ENCODE data around the gene SGPP1. TPM values are rescaled to one million over a fixed set of nuclear protein-coding genes. Genes with fewer than 3 reads are reported as not detected.
A peak's percentile ranks its signal among the peaks of the same experiment; 100 is the strongest.
"Not testable (repeated sequence)": the region's sequence is repeated elsewhere in the genome, so short reads cannot be mapped to it uniquely, and the experiment has no call there.

Gene SGPP1
- total and polyA plus RNA-seq, 2 donors from 2014 or later = 20.9 to 24.0 TPM

GRCh38 chr14:63752449-63753169 is 24.7 kb upstream of the SGPP1 start:
- TF ChIP-seq CTCF (IDR thresholded peaks at IDR 0.05; ENCODE audit: borderline replicate concordance, extremely low read depth, insufficient read depth) = no peak
- Histone ChIP-seq H3K36me3 (ENCODE audit: control insufficient read depth in 2 of 3, insufficient read depth in 3 of 3, low read length in 3 of 3) (no peaks in the 10 kb centered on the region), H3K4me3 (ENCODE audit: low read length in 3 of 3) (no peak overlapping the region), H3K27ac (ENCODE audit: low read depth in 2 of 2, low read length in 2 of 2) (no peak overlapping the region), H3K9ac (ENCODE audit: low read length in 3 of 3) (no peak overlapping the region), H3K4me1 (ENCODE audit: control insufficient read depth in 2 of 3, insufficient read depth in 2 of 3, low read depth in 1 of 3, low read length in 3 of 3) (no peaks in the 10 kb centered on the region), H3K27me3 (ENCODE audit: control insufficient read depth, insufficient read depth, low read length) (no peaks in the 10 kb centered on the region), H3K9me3 (ENCODE audit: control insufficient read depth in 2 of 3, insufficient read depth in 1 of 3, low read length in 3 of 3) (no peaks in the 10 kb centered on the region)
- no peak for FAIRE-seq
- intact Hi-C loops (cut with DNase I) = no loop called here
- no peak for DNase-seq

- FAIRE-seq; H3K9me3 ChIP-seq (ENCODE audit: control insufficient read depth in 2 of 3, insufficient read depth in 1 of 3, low read length in 3 of 3); H3K27ac ChIP-seq (ENCODE audit: low read depth in 2 of 2, low read length in 2 of 2); H3K9ac ChIP-seq (ENCODE audit: low read length in 3 of 3); H3K27me3 ChIP-seq (ENCODE audit: control insufficient read depth, insufficient read depth, low read length); DNase-seq; H3K36me3 ChIP-seq (ENCODE audit: control insufficient read depth in 2 of 3, insufficient read depth in 3 of 3, low read length in 3 of 3); H3K4me3 ChIP-seq (ENCODE audit: low read length in 3 of 3); H3K4me1 ChIP-seq (ENCODE audit: control insufficient read depth in 2 of 3, insufficient read depth in 2 of 3, low read depth in 1 of 3, low read length in 3 of 3); intact Hi-C loops (cut with DNase I): not testable (repeated sequence)
Observed at GRCh38 chr14:63751076-63751475, 23.2 kb upstream of the SGPP1 start.

- no peak for TF ChIP-seq CTCF (IDR thresholded peaks at IDR 0.05; ENCODE audit: borderline replicate concordance, extremely low read depth, insufficient read depth)
- Histone ChIP-seq H3K27me3 (ENCODE audit: control insufficient read depth, insufficient read depth, low read length) (no peaks in the 10 kb centered on the region), H3K4me3 (ENCODE audit: low read length in 3 of 3) (no peak overlapping the region), H3K9me3 (ENCODE audit: control insufficient read depth in 2 of 3, insufficient read depth in 1 of 3, low read length in 3 of 3) (no peaks in the 10 kb centered on the region), H3K4me1 (ENCODE audit: control insufficient read depth in 2 of 3, insufficient read depth in 2 of 3, low read depth in 1 of 3, low read length in 3 of 3) (peaks cover 0 to 10% (median 2%) of the 10 kb centered on the region in 3 donors), H3K9ac (ENCODE audit: low read length in 3 of 3) (no peak overlapping the region), H3K27ac (ENCODE audit: low read depth in 2 of 2, low read length in 2 of 2) (no peak overlapping the region), H3K36me3 (ENCODE audit: control insufficient read depth in 2 of 3, insufficient read depth in 3 of 3, low read length in 3 of 3) (no peaks in the 10 kb centered on the region)
- DNase-seq (no peak), FAIRE-seq (no peak)
- intact Hi-C loops (cut with DNase I) = no loop called here
Observed at GRCh38 chr14:63747846-63748245, 20.0 kb upstream of the SGPP1 start.

- peak overlapping the region; percentile 33 to 62 for H3K27ac ChIP-seq (ENCODE audit: low read depth in 2 of 2, low read length in 2 of 2)
- no peaks in the 10 kb centered on the region for H3K9me3 ChIP-seq (ENCODE audit: control insufficient read depth in 2 of 3, insufficient read depth in 1 of 3, low read length in 3 of 3)
- H3K4me1 ChIP-seq (ENCODE audit: control insufficient read depth in 2 of 3, insufficient read depth in 2 of 3, low read depth in 1 of 3, low read length in 3 of 3) = peaks cover 0 to 10% (median 2%) of the 10 kb centered on the region in 3 donors
- no peaks in the 10 kb centered on the region for H3K27me3 ChIP-seq (ENCODE audit: control insufficient read depth, insufficient read depth, low read length)
- DNase-seq (no peak), FAIRE-seq (no peak)
- H3K9ac ChIP-seq (ENCODE audit: low read length in 3 of 3) = no peak overlapping the region
- no peak for TF ChIP-seq CTCF (IDR thresholded peaks at IDR 0.05; ENCODE audit: borderline replicate concordance, extremely low read depth, insufficient read depth)
- no peaks in the 10 kb centered on the region for H3K36me3 ChIP-seq (ENCODE audit: control insufficient read depth in 2 of 3, insufficient read depth in 3 of 3, low read length in 3 of 3)
- intact Hi-C loops (cut with DNase I) = no loop called here
- H3K4me3 ChIP-seq (ENCODE audit: low read length in 3 of 3) = no peak overlapping the region
Observed at GRCh38 chr14:63745858-63746425, 18.1 kb upstream of the SGPP1 start.
